Measurements from ENCODE around the gene MEIS2. TPM values are rescaled to one million over a fixed set of nuclear protein-coding genes. Genes with fewer than 3 reads are reported as not detected.
A peak's percentile ranks its signal among the peaks of the same experiment; 100 is the strongest.

MEIS2 gene
- polyA plus RNA-seq, 3 donors = 152 to 170 (median 167) TPM

DNA sequence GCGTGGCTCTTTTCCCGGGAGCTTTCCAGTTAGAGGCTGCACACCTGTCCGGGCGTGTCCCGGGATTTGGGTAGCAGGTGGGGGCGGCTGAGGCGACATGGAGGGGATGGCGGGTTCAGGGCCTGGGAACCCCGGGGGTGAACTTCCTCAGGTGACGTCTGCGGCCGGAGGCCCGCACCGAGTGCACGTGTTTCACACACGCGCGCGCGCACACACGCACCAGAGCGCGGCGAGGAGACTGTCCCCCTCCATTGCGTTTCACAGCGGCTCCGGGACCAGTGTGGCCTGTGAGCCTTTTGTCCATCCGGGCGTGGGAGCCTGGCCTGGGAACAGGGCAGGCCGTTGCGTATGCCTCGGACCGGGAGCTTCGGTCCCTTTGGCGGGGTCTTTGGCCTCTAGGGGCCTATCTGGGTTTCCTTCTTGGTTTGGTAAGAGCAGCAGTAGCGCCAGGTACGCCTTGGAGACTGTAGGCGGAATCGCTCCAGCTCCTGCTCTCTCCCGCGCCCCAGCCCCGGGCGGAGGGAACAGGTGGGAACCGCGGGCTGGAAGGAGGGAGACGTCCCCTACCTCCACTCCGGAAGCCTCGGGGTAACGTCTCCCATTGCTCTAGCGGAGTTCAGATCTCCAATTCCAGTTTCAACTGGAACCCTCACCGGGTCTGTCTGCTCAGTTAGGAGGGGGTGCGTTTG is 220.0 kb downstream of the MEIS2 start:
- no peak for DNase-seq (ENCODE audit: extremely low read depth in 1 of 11, low read depth in 9 of 11, low spot score in 4 of 11)

DNA sequence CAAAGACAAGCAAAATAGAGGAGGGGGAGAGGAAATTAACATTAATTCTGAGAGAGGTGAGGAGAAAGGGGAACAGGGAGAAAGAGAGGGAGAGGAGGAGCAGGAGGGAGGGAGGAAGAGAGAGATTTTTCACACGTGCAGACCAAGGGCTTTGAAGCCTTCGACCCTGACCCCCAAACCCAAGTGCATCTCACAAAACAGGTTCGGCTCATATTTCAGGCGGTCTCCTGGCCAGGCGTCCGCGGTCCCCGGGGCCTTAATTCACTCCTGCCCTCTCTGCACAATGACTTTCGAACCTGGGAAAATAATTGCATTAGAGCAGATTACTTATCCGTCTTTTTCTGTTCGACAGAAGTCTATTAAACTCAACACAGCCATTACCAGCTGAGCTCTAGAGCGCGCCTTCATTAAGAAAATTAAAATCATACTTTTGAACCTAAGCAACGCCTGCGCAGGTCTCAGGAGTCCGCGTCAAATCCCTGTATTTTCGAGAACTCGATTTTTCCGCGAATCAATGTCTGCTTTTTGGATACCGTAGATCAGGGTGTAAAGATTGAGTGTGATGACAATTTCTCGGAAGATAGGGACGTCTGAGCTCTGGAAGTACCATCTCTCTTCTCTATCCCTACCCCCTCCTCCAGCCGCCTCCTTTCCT is 220.7 kb downstream of the MEIS2 start:
- no peak for DNase-seq (ENCODE audit: extremely low read depth in 1 of 11, low read depth in 9 of 11, low spot score in 4 of 11)

DNA sequence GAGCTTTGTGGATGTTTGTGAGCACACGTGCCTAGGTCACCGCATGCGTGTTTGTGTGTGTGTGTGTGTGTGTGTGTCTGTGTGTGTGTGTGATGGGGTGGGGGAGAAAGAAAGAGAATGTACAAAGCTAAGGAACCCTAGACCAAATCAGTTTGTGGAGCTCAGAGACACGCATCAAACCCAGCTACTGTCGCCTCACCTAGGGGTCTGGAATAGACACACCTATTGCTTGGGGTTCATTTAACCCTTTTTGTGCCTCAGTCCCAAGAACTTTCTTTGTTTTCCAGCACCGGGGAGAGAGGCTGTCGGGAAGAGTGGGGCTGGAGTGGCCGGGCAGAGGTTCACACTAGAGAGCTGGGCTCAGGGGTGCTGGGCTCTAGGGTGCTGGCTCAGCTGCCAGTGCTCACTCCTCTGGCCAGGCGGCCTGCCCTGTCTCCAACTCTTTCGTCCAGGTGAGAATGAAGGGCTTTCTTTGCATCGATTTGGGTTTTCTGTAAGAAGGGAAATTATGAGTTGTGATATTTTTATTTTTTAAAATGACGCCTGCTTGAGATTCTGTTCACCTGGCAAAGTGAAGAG is 221.6 kb downstream of the MEIS2 start:
- DNase-seq (ENCODE audit: extremely low read depth in 1 of 11, low read depth in 9 of 11, low spot score in 4 of 11) = no peak

DNA sequence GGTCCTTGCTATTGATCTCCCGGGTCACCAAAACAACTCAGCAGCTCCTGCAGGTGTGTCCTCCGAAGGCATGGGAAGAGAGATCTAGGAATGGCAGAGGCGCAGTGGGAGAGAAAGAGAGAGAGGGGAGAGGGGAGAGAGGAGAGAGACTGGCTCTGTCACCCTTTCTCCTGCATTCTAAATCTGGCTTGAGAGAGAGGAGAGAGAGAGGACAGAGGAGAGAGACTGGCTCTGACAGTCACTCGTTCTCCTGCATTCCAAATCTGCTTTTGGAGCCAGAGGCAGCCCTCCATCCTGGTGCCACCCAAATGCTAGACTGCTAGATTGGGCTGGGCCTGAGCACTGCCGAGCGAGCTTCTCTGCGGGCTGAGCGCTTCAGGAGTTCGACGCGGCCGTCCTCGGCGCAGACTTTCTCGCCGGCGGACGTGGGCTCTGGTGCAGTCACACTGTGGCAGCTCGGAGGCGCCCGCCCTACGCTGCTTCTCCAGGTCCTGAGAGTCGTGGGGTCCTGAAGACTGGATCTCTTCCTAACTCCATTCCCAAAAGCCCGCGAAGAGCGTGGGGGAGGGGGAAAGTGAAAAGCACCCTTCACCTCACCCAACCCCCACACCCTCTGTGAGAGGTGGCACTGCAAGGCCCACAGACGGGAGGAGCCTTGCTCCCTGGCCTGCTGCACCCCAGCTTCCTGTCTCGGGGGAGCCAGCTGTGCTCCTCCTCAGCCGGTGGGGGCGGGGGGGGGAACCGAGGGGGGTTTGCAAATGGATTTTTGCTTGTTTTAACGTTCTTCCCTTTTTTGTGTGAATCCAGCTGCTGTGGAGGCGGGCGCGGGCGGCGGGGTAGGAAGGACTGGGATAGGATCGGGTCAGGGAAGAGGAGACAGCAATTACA is 222.3 kb downstream of the MEIS2 start:
- no peak for DNase-seq (ENCODE audit: extremely low read depth in 1 of 11, low read depth in 9 of 11, low spot score in 4 of 11)

DNA sequence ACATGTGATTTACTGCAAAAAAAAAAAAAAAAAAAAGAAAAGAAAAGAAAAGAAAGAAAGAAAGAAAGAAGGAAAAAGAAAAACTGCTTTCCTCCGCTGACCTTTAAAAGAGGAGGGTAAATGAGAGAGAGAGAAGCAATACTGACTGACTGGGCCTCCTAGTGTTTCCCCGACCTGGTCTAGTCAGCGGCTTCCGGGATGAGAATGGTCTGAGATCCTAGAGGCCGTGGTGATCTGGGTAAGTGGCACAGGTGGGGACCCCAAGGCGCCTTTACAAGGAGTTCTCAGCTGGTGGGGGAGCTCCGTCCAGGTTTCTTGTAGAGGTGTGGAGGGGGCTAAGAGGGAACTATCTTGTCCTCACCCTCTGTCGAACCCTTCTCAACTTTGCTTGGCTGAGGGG is 223.1 kb downstream of the MEIS2 start:
- DNase-seq (ENCODE audit: extremely low read depth in 1 of 11, low read depth in 9 of 11, low spot score in 4 of 11) = no peak

DNA sequence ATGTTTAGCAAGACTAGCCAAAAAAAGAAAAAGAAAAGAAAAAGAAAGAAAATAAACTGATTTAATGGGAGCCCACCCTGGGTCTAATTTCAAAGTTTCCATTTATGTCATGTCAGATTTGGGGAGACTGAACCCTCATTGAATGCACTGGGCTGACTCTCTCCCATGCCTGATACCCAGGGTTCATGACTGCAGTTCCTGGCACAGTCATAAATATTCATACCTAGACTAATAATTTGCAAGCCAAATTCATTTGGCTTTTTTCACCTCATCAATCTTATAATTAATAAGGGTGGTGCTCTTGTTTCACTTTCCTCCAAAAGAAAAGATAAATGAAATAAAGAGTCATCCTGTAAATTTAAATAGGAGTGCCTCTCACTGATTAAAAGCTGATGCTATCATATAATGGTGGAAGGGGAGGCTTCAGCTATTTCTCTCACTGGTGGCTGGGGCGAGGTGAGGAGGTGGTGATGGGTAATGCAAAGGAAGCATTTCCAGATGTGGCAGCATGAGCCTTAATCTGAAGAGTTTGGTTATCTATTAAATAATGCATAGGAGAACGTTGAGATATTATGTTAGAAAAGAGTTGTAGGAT is 224.5 kb downstream of the MEIS2 start:
- no peak for DNase-seq (ENCODE audit: extremely low read depth in 1 of 11, low read depth in 9 of 11, low spot score in 4 of 11)

DNA sequence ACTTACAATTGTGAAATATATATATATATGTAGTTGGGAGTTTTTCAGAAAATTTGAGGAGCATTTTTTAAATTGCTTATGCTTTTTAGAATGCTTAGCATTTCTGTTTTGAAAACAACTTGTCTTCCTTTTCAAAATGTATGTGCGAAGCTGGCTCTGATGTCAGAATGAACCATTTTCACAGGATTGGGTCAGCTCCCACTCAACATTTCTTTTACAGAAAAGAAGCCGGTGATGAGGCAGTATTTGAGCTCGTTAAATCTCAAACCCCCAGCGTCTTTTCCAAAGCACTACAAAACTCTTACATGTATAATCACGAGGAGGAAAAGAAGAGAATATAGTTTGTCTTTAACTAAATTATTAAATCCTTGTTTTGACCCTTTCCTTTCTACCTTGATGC is 225.4 kb downstream of the MEIS2 start:
- no peak for DNase-seq (ENCODE audit: extremely low read depth in 1 of 11, low read depth in 9 of 11, low spot score in 4 of 11)

DNA sequence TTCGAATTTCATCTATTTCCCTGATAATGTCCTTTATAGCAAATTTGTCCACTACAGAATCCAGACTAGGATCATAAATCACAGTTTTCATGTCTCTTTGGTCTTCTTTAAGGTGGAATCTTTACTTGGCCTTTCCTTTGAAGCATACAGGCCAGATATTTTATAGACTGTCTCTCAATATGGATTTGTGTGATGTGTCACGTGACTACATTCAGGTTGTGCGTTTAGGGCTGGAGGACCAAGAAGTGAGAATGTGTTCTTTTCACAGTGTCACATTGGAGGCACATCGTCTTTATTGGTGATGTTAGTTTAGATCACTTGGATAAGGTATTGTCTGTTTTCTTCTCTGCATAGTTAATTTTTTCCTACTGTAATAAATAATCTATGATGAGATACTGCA is 232.9 kb downstream of the MEIS2 start:
- DNase-seq (ENCODE audit: extremely low read depth in 1 of 11, low read depth in 9 of 11, low spot score in 4 of 11) = no peak

DNA sequence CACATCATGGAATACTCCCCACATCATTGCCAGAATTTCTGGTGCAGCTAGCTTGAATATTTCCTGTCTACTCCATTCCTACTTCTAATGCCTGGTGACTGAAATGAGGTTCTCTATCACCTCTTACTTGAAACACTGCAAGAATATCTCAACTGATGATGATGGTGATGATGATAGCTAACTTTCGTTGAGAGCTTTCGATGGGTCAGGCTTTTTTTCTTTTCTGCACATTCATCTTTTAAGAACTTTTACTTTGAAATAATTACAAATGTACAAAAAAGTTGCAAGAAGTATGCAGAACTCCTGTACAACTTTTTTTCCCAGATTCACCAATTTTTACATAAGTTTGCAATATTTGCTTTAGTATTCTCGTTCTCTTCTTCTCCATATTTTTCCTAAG is 233.5 kb downstream of the MEIS2 start:
- DNase-seq (ENCODE audit: extremely low read depth in 1 of 11, low read depth in 9 of 11, low spot score in 4 of 11) = no peak

DNA sequence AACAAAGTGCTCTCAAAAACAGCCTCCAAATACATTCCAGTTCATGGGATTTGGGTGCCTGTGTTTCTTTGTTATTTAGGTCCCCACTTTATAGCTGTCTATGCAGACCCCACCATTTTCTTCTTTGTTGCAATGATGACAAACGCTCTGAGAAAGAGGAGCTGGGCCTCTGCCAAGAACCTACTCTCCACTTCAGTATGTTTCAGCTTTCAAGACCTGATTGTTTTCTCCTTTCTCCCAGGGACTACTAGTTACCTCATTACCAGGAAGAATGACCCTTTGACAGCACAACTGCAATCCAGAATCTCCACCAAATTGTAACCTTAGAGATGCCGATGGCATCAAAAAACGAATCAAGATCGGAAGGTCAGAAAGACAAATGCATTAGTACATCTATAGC is 236.8 kb downstream of the MEIS2 start:
- no peak for DNase-seq (ENCODE audit: extremely low read depth in 1 of 11, low read depth in 9 of 11, low spot score in 4 of 11)

DNA sequence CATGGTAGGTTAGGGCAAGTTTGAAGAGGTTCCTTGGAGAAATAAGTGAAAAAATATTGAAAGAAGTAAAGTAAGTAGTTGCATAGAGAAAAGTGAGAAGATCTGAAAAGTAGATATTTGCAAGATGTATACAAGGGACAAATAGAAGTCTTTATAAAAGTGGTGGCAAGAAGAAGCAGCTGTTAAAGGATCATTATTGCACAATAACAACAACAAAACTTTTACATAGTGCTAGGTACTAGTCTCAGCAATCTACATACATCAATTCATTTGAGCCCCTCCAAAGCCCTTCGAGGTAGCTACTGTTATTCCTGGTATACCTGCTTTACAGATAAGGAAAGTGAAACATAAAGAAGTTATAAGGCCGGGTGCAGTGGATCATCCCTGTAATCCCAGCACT is 239.6 kb downstream of the MEIS2 start:
- DNase-seq (ENCODE audit: extremely low read depth in 1 of 11, low read depth in 9 of 11, low spot score in 4 of 11) = no peak

DNA sequence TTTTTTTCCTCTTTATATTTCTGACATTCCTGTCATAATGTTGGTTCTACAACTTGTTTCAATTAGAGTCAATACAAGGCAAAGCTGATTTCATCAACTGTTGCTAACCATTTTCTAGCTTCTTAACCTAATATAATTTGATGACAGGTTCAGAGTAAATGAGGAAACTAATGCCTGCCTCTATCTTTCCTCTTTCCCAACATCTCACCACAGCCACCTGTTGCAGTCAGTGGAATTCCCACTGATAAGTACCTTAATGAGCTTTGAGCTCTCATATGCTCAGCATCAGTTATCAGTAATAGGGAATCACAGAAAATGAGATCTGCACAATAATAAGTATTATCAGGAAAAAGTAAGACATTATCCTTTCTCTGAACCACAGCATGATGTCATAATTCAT is 241.9 kb downstream of the MEIS2 start:
- DNase-seq (ENCODE audit: extremely low read depth in 1 of 11, low read depth in 9 of 11, low spot score in 4 of 11) = no peak

DNA sequence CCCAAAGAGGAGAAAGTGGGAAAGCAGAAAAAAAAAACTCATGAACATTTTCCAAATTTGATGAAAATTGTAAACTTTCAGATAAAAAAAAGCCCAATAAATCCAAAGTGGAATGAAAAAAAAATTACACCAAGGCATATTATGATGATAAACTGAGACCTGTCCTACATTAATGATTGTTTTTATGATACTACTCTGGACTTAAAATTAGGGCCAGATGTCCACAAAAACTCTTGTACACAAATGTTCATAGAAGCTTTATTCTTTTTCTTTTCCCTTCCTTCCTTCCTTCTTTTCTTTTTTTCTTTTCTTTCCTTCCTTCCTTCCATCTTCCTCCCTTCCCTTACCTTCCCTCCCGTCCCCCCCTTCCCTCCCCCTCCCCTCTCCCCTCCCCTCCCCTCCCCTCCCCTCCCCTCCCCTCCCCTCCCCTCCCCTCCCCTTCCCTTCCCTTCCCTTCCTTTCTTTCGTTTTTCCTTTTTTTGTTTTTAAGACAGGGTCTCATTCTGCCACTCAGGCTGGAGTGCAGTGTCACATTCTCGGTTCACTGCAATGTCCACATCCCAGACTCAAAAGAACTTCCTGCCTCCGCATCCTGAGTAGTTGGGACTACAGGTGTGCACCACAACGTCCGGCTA is 243.9 kb downstream of the MEIS2 start:
- no peak for DNase-seq (ENCODE audit: extremely low read depth in 1 of 11, low read depth in 9 of 11, low spot score in 4 of 11)

DNA sequence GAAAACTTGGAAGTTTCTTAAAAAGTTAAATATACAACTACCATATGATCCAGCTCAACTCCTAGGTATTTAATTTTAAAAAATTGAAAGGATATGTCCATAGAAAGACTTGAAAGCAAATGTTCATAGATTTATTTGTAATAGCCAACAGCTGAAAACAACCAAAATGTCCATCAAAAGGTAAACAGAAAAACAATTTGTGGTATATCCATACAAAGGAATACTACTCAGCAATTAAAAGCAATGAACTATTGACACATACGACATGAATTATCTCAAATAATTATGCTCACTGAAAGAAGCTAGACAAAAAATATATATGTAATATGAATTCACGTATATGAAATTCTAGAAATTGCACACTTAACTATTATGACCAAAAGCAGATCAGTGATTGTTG is 249.5 kb downstream of the MEIS2 start:
- no peak for DNase-seq (ENCODE audit: extremely low read depth in 1 of 11, low read depth in 9 of 11, low spot score in 4 of 11)

DNA sequence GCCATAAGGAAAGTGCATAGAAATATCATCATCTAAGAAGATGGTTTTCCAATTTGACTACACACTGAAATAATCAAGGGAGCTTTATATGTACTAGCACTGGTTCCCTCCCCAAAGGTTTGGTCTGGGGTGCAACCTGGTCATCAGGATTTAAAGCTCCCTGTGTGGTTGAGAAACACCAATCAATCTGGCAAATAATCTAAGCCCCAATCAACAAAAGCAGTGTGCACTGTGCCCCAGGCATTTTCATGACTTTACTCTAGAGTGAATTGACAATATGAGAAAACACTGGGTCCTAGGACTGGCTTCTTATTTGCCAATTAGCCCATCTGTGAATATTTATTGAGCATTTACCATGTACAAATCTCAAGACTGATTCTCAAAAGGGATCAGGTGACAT is 255.1 kb downstream of the MEIS2 start:
- no peak for DNase-seq (ENCODE audit: extremely low read depth in 1 of 11, low read depth in 9 of 11, low spot score in 4 of 11)

DNA sequence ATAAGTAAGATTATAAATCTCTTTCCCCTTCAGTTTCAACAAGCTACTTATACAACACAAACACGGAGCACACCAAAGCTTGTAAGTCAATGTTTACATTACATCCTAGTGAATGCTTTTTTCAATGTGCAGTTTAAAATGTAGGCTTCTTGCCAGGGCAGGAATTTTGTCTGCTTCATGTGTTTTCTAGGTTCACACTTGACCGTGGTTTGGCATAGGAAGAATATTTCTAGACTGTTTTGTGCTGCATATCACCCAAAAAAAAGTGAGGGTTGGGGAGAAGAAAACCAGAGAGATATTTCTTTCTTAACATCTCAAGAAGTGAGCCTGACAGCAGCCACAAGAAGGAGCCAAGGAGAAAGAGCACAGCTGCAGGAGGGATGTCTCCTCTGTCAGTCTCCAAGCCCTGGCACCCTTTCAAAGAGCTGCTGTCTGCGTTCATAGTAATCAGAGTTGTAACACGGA is 255.8 kb downstream of the MEIS2 start:
- DNase-seq (ENCODE audit: extremely low read depth in 1 of 11, low read depth in 9 of 11, low spot score in 4 of 11) = no peak

DNA sequence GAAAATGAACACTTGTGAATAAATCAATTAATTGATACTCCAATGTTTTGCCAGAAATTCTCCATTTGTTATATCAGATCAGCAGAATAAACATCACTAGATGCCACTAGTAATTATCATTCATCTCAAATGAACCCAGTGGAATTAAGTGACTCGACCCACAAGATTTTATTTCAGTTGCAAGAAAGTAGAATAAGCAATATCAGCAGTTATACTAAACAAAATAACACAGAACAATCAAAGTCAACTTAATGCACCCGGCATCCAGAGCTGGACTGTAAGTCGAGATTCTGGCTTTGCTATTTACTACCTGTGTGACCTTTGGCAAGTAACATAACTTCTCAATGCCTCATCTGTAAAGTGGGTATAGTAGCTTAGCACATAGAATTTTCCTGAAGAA is 256.5 kb downstream of the MEIS2 start:
- DNase-seq (ENCODE audit: extremely low read depth in 1 of 11, low read depth in 9 of 11, low spot score in 4 of 11) = no peak

DNA sequence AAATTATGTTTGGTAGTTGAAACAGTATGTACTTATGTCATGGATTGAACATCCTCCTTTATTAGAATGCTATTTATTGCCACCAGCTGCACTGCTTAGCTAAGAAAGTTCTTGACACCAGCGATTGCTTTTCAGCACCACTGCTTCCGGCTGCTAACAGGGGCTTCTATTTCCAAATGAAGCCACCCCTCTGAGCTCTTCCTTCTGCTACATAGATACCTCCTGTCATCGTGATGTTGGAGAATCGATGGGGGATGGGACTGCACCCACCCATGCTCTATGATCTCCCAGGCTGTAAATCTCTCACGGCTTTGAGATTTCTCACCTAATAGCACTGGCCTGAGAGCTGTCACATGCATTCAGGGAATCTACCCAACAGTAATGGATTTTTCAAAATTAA is 259.2 kb downstream of the MEIS2 start:
- peak in 2 of 11 donors; percentile 23 to 28 for DNase-seq (ENCODE audit: extremely low read depth in 1 of 11, low read depth in 9 of 11, low spot score in 4 of 11)

Data from renal cortex interstitium (tissue), 11 donors.